Testis (tissue), 3 donors: Measurements from ENCODE around the gene FLT1. TPM values are rescaled to one million over a fixed set of nuclear protein-coding genes. Genes with fewer than 3 reads are reported as not detected.

Experiments used
- DNase-seq: peaks from one replicate; pipeline ENCODE4 v3.0.0-alpha.2; 2019
- H3K27ac ChIP-seq, 2 donors: fragments of 200-600 bp; sonication (generic); one replicate each; pipeline ENCODE4 v1.5.1; 2019
- H3K27me3 ChIP-seq: fragments of 200-600 bp; sonication (generic); one replicate; pipeline ENCODE4 v1.5.1; 2019
- H3K36me3 ChIP-seq: fragments of 200-600 bp; sonication (generic); one replicate; pipeline ENCODE4 v1.5.1; 2017; ENCODE audit warnings: low read depth; ENCODE audit errors: missing control alignments
- H3K4me1 ChIP-seq: fragments of 200-600 bp; sonication (generic); one replicate; pipeline ENCODE4 v1.5.1; 2019
- H3K4me3 ChIP-seq, 2 donors: fragments of 200-600 bp; sonication (generic); one replicate each; pipeline ENCODE4 v1.5.1; 2017 to 2019
- H3K9me3 ChIP-seq: fragments of 200-600 bp; sonication (generic); one replicate; pipeline ENCODE4 v1.5.1; 2017
- POLR2A ChIP-seq: fragments of 450-650 bp; IDR thresholded peaks from one replicate; pipeline ENCODE4 v1.6.1; 2017; ENCODE audit warnings: antibody characterized with exemption, mild to moderate bottlenecking, moderate library complexity
- whole genome bisulfite sequencing, 2 donors: methylation state at CpG; one replicate each; pipeline ENCODE4 v1.1.5; 2018; 5-methylcytosine and 5-hydroxymethylcytosine counted together
- intact Hi-C: fragments of 100-400 bp; cut with DNase I; formaldehyde crosslinking; loops from one replicate; pipeline ENCODE4 v1.15.1; 2023; ENCODE audit warnings: low total_unique reads
- polyA plus RNA-seq: library from polyadenylated mRNA; stranded (reverse); fragments of 350-450 nt; fragmentation: Illumina TruSeq; extraction: RNeasy Lipid Tissue Mini Kit (QIAGEN cat#74804); gene quantifications from one replicate; pipeline ENCODE4 v1.2.3, GENCODE V29; 2014; ENCODE audit warnings: low read depth, low replicate concordance; ENCODE audit not compliant: insufficient read depth
- total RNA-seq, 2 donors: library from RNA; depleted of rRNA; stranded (reverse); fragments of >200 nt; gene quantifications; one replicate each; pipeline ENCODE4 v1.2.3, GENCODE V29; 2016
- TF ChIP-seq, protein P1 (sequence below), 3 experiments: fragments of 450-650 bp in 2 of 3; fragments of 200-600 bp in 1 of 3; sonication (generic) in 1 of 3; IDR thresholded peaks; one replicate each; pipeline ENCODE4 v1.5.1; 2016 to 2019; ENCODE audit warnings: antibody characterized with exemption in 3 of 3, mild to moderate bottlenecking in 2 of 3, moderate library complexity in 1 of 3

FLT1 gene
- total and polyA plus RNA-seq, 3 donors from 2014 or later = 26.6 to 48.1 (median 47.4) TPM

- peaks cover 7% of the 10 kb centered on the region for H3K4me1 ChIP-seq
- H3K27ac ChIP-seq = peak overlapping the region in 1 of 2 donors; percentile 9
- intact Hi-C loops = no loop called here
- 63 to 66% methylated on average over 8 of the region's 8 CpGs for WGBS, 2 donors
- TF ChIP-seq, protein P1, sequence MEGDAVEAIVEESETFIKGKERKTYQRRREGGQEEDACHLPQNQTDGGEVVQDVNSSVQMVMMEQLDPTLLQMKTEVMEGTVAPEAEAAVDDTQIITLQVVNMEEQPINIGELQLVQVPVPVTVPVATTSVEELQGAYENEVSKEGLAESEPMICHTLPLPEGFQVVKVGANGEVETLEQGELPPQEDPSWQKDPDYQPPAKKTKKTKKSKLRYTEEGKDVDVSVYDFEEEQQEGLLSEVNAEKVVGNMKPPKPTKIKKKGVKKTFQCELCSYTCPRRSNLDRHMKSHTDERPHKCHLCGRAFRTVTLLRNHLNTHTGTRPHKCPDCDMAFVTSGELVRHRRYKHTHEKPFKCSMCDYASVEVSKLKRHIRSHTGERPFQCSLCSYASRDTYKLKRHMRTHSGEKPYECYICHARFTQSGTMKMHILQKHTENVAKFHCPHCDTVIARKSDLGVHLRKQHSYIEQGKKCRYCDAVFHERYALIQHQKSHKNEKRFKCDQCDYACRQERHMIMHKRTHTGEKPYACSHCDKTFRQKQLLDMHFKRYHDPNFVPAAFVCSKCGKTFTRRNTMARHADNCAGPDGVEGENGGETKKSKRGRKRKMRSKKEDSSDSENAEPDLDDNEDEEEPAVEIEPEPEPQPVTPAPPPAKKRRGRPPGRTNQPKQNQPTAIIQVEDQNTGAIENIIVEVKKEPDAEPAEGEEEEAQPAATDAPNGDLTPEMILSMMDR (IDR thresholded peaks at IDR 0.05) = no peak
- TF ChIP-seq POLR2A = no peak
- DNase-seq = no peak
- H3K4me3 ChIP-seq = no peak overlapping the region
- no peaks in the 10 kb centered on the region for H3K9me3 ChIP-seq
- H3K36me3 ChIP-seq = no peaks in the 10 kb centered on the region
- no peaks in the 10 kb centered on the region for H3K27me3 ChIP-seq
These were observed 139.0 kb downstream of the FLT1 start for GRCh38 chr13:28355822-28356371.

- DNase-seq = peak; percentile 43
- Histone ChIP-seq H3K36me3 (no peaks in the 10 kb centered on the region), H3K27me3 (no peaks in the 10 kb centered on the region), H3K9me3 (no peaks in the 10 kb centered on the region), H3K4me3 (no peak overlapping the region), H3K27ac (no peak overlapping the region), H3K4me1 (peaks cover 7% of the 10 kb centered on the region)
- 69 to 87% methylated on average over 14 of the region's 14 CpGs for WGBS, 2 donors
- intact Hi-C loops = no loop called here
- TF ChIP-seq, protein P1 (IDR thresholded peaks at IDR 0.05) = no peak
- TF ChIP-seq POLR2A = no peak
These were observed 139.7 kb downstream of the FLT1 start for GRCh38 chr13:28355046-28355821.

DNA sequence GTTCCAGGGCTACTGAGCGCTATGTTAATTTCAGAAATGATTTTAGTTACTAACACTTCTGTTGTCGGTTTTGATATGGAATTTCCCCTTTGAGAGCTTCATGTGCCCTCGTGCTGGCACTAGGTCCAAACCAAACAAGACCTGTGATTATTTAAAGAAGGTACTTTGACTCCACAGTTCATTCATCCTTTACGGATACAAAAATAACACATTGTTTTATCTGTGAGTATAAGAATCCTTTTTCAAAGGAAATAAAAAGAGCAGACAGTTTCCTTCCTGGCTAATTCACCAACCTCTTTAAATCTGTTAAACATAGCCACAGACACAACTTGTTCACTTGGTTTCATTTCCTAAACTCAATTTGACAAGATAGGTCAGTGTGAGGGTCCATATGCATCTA lies 141.2 kb downstream of the FLT1 start:
- intact Hi-C loops = no loop called here

GRCh38 chr13:28349907-28350654 lies 144.8 kb downstream of the FLT1 start:
- H3K27me3 ChIP-seq = no peaks in the 10 kb centered on the region
- H3K36me3 ChIP-seq = no peaks in the 10 kb centered on the region
- H3K27ac ChIP-seq = no peak overlapping the region
- H3K9me3 ChIP-seq = no peaks in the 10 kb centered on the region
- DNase-seq = no peak
- no peak for TF ChIP-seq POLR2A
- TF ChIP-seq, protein P1 (IDR thresholded peaks at IDR 0.05) = no peak
- no peak overlapping the region for H3K4me3 ChIP-seq
- intact Hi-C loops = no loop called here
- no peaks in the 10 kb centered on the region for H3K4me1 ChIP-seq
- 82 to 88% methylated on average over 7 to 8 of the region's 8 CpGs for WGBS, 2 donors

More for the DNA sequence above, 141.2 kb downstream of the FLT1 start:
- TF ChIP-seq, protein P1 (IDR thresholded peaks at IDR 0.05) = no peak
- no peak for TF ChIP-seq POLR2A
- Histone ChIP-seq H3K4me3 (no peak overlapping the region), H3K4me1 (peaks cover 7% of the 10 kb centered on the region), H3K27me3 (no peaks in the 10 kb centered on the region), H3K9me3 (no peaks in the 10 kb centered on the region), H3K36me3 (no peaks in the 10 kb centered on the region), H3K27ac (no peak overlapping the region)
- 54 to 60% methylated on average over 4 of the region's 4 CpGs for WGBS, 2 donors
- no peak for DNase-seq
